GM23338 (cell line): ENCODE measurements around the gene ITSN2. TPM values are rescaled to one million over a fixed set of nuclear protein-coding genes. Genes with fewer than 3 reads are reported as not detected.

Source experiments
- ATAC-seq: fragments of 200-7000 bp; cut with Tn5 transposase; 3 replicates; pipeline ENCODE4 v1.9.1; 2020
- DNase-seq: peaks from one replicate; pipeline ENCODE4 v3.0.0-alpha.2; 2015; ENCODE audit warnings: low spot score
- H2AFZ ChIP-seq: fragments of 200-600 bp; sonication (generic); 2 replicates; pipeline ENCODE4 v1.8.0; 2016; ENCODE audit warnings: antibody characterized with exemption, mild to moderate bottlenecking, moderate library complexity
- H3F3A ChIP-seq: fragments of 200-600 bp; sonication (generic); replicated peaks from 2 replicates; pipeline ENCODE4 v1.8.0; 2017; ENCODE audit warnings: antibody characterized with exemption, mixed run types, low read depth
- H3K27ac ChIP-seq: fragments of 200-600 bp; sonication (generic); 2 replicates; pipeline ENCODE4 v1.6.1; 2016; ENCODE audit warnings: low read depth
- H3K27me3 ChIP-seq: fragments of 200-600 bp; sonication (generic); 2 replicates; pipeline ENCODE4 v1.8.0; 2016; ENCODE audit warnings: mild to moderate bottlenecking, mixed run types, moderate library complexity; ENCODE audit not compliant: insufficient read depth
- H3K36me3 ChIP-seq: fragments of 200-600 bp; sonication (generic); 2 replicates; pipeline ENCODE4 v1.8.0; 2016; ENCODE audit warnings: mild to moderate bottlenecking; ENCODE audit not compliant: insufficient read depth
- H3K4me1 ChIP-seq: fragments of 200-600 bp; sonication (generic); 2 replicates; pipeline ENCODE4 v1.8.0; 2016; ENCODE audit warnings: mild to moderate bottlenecking, moderate library complexity; ENCODE audit not compliant: insufficient read depth
- H3K4me2 ChIP-seq: fragments of 200-600 bp; sonication (generic); 2 replicates; pipeline ENCODE4 v1.7.1; 2017; ENCODE audit warnings: mixed run types
- H3K4me3 ChIP-seq: fragments of 200-600 bp; sonication (generic); 2 replicates; pipeline ENCODE4 v1.6.1; 2016; ENCODE audit warnings: mixed run types
- H3K79me2 ChIP-seq: fragments of 200-600 bp; sonication (generic); replicated peaks from 2 replicates; pipeline ENCODE4 v1.8.0; 2017; ENCODE audit warnings: mild to moderate bottlenecking; ENCODE audit not compliant: insufficient read depth
- H3K9me2 ChIP-seq: fragments of 200-600 bp; sonication (generic); 2 replicates; pipeline ENCODE4 v1.8.0; 2017; ENCODE audit not compliant: insufficient read depth
- H4K20me1 ChIP-seq: fragments of 200-600 bp; sonication (generic); replicated peaks from 2 replicates; pipeline ENCODE4 v1.8.0; 2017; ENCODE audit warnings: mild to moderate bottlenecking; ENCODE audit not compliant: insufficient read depth
- H3K27ac Mint-ChIP-seq: 2 replicates; pipeline ENCODE4 v1.8.0; 2020; ENCODE audit warnings: inconsistent platforms, mild to moderate bottlenecking, moderate library complexity, mixed read lengths
- H3K27me3 Mint-ChIP-seq: 3 replicates; pipeline ENCODE4 v1.8.0; 2022; ENCODE audit warnings: low read depth, mild to moderate bottlenecking, moderate library complexity, mixed read lengths, inconsistent platforms; ENCODE audit not compliant: insufficient read depth, poor library complexity
- H3K36me3 Mint-ChIP-seq: 3 replicates; pipeline ENCODE4 v1.8.0; 2021; ENCODE audit warnings: low read depth, mild to moderate bottlenecking, inconsistent platforms, moderate library complexity, mixed read lengths
- H3K4me1 Mint-ChIP-seq: 3 replicates; pipeline ENCODE4 v1.8.0; 2020; ENCODE audit warnings: mild to moderate bottlenecking, inconsistent platforms, mixed read lengths
- H3K4me3 Mint-ChIP-seq: 3 replicates; pipeline ENCODE4 v1.8.0; 2021; ENCODE audit warnings: moderate library complexity, mild to moderate bottlenecking, inconsistent platforms, mixed read lengths
- H3K9me3 Mint-ChIP-seq: 3 replicates; pipeline ENCODE4 v1.8.0; 2020; ENCODE audit warnings: moderate library complexity, mild to moderate bottlenecking, inconsistent platforms, mixed read lengths
- CREB1 ChIP-seq: fragments of 250-450 bp; sonication (Bioruptor Pico); IDR thresholded peaks from 2 replicates; pipeline ENCODE4 v1.5.0; 2020; ENCODE audit warnings: low read depth, mild to moderate bottlenecking, moderate library complexity
- CTCF ChIP-seq, 2 experiments: fragments of 200-600 bp in 1 of 2; sonication (generic) in 1 of 2; conservative IDR thresholded peaks; 2 replicates each; pipeline versions ENCODE4 v1.5.1 to v1.6.1; 2016 to 2017; ENCODE audit warnings: antibody characterized with exemption in 2 of 2, low read depth in 2 of 2, mild to moderate bottlenecking in 2 of 2, moderate library complexity in 1 of 2
- EZH2 ChIP-seq: fragments of 200-600 bp; sonication (generic); IDR thresholded peaks from one replicate; pipeline ENCODE4 v1.8.0; 2017; ENCODE audit warnings: antibody characterized with exemption, mild to moderate bottlenecking, low read depth; ENCODE audit not compliant: unreplicated experiment
- EZH2phosphoT487 ChIP-seq: fragments of 200-600 bp; sonication (generic); IDR thresholded peaks from one replicate; pipeline ENCODE4 v1.8.1; 2018; ENCODE audit warnings: antibody characterized with exemption; ENCODE audit not compliant: unreplicated experiment
- JUNB ChIP-seq: IDR thresholded peaks from one replicate; pipeline ENCODE4 v1.6.1; 2016; ENCODE audit warnings: antibody characterized with exemption; ENCODE audit not compliant: unreplicated experiment
- NANOG ChIP-seq: IDR thresholded peaks from 2 replicates; pipeline ENCODE4 v1.6.1; 2016; ENCODE audit warnings: antibody characterized with exemption, borderline replicate concordance
- POLR2AphosphoS5 ChIP-seq: IDR thresholded peaks from 2 replicates; pipeline ENCODE4 v1.6.1; 2016; ENCODE audit warnings: antibody characterized with exemption, low read depth
- REST ChIP-seq: IDR thresholded peaks from one replicate; pipeline ENCODE4 v1.6.1; 2018; ENCODE audit warnings: antibody characterized with exemption; ENCODE audit not compliant: unreplicated experiment
- STAT1 ChIP-seq: IDR thresholded peaks from one replicate; pipeline ENCODE4 v1.6.1; 2016; ENCODE audit warnings: antibody characterized with exemption; ENCODE audit not compliant: unreplicated experiment
- ZNF331 ChIP-seq: fragments of 250-450 bp; sonication (Bioruptor Pico); IDR thresholded peaks from 2 replicates; pipeline ENCODE4 v1.5.0; 2020; ENCODE audit warnings: low read depth, mild to moderate bottlenecking, moderate library complexity
- polyA plus RNA-seq: library from polyadenylated mRNA; unstranded; fragments of >200 nt; fragmentation: Nextera tagmentation; extraction: Ambion mirVana; gene quantifications from 2 replicates; pipeline ENCODE4 v1.2.1, GENCODE V29; 2016
- total RNA-seq: library from RNA; depleted of rRNA; stranded (reverse); fragments of >200 nt; shearing (Covaris generic); gene quantifications from 2 replicates; pipeline ENCODE4 v1.2.3, GENCODE V29; 2014

Gene ITSN2
- total and polyA plus RNA-seq, 2 experiments from 2014 or later: 17.1 to 17.8 TPM

- TF ChIP-seq CTCF (conservative IDR thresholded peaks at IDR 0.05; ENCODE audit: low read depth in 2 of 2) (no peak), REST (no peak), EZH2phosphoT487 (no peak)
Observed at GRCh38 chr2:24206714-24207113, 153.6 kb downstream of the ITSN2 start (continued).

GRCh38 chr2:24206242-24206641 lies 154.1 kb downstream of the ITSN2 start:
- Mint-ChIP-seq H3K4me1 (peaks cover 7% of the 10 kb centered on the region), H3K27me3 (peaks cover 10% of the 10 kb centered on the region), H3K27ac (no peak overlapping the region), H3K36me3 (no peaks in the 10 kb centered on the region; the same call in 2 of the 3 replicates), H3K9me3 (no peaks in the 10 kb centered on the region), H3K4me3 (no peak overlapping the region)
- Histone ChIP-seq H3F3A (no peaks in the 10 kb centered on the region), H3K27ac (no peak overlapping the region), H2AFZ (no peak overlapping the region), H3K79me2 (no peaks in the 10 kb centered on the region), H3K9me2 (no peaks in the 10 kb centered on the region), H3K4me1 (no peaks in the 10 kb centered on the region), H3K27me3 (no peaks in the 10 kb centered on the region), H3K36me3 (no peaks in the 10 kb centered on the region), H3K4me3 (no peak overlapping the region), H4K20me1 (no peaks in the 10 kb centered on the region), H3K4me2 (no peak overlapping the region)
- ATAC-seq (no peak), DNase-seq (no peak)
- TF ChIP-seq POLR2AphosphoS5: no peak
- no peak for TF ChIP-seq EZH2phosphoT487
- no peak for TF ChIP-seq ZNF331
- TF ChIP-seq REST: no peak
- TF ChIP-seq JUNB: no peak
- no peak for TF ChIP-seq STAT1
- no peak for TF ChIP-seq CREB1 (CRISPR knock-in tag)
- TF ChIP-seq EZH2: no peak
- TF ChIP-seq CTCF (conservative IDR thresholded peaks at IDR 0.05; ENCODE audit: low read depth in 2 of 2): no peak
- TF ChIP-seq NANOG: no peak
